ENCODE results near the gene YJU2. TPM values are rescaled to one million over a fixed set of nuclear protein-coding genes. Genes with fewer than 3 reads are reported as not detected.

Gene YJU2
- total RNA-seq, 3 donors from 2014 or later (not counting 1 experiment from before 2014, with no cell fraction given): 37.7 to 39.5 (median 38.5) TPM

DNA sequence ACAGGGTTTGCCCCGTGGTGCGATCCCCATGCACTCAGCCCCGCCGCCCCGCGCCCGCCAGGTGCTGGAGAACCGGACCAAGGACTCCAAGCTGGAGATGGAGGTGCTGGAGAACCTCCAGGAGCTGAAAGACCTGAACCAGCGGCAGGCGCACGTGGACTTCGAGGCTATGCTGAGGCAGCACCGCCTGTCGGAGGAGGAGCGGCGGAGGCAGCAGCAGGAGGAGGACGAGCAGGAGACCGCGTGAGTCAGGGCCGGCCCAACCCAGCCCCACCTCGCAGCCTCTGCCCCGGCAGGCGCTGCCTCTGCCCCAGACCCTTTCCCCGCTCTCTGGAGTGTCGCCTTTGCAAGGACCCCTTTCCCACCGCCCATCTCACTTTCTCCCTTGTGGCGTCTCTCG, 11.3 kb downstream of the YJU2 start:
- Histone ChIP-seq H3K4me3 (ENCODE audit: low read length) (no peak overlapping the region), H3K9me3 (ENCODE audit: control insufficient read depth, insufficient read depth, low read length) (peaks cover 8% of the 10 kb centered on the region), H3K36me3 (ENCODE audit: control insufficient read depth, insufficient read depth, low read length) (peaks cover 68% of the 10 kb centered on the region), H3K27ac (ENCODE audit: low read length) (no peak overlapping the region), H3K4me1 (ENCODE audit: control insufficient read depth, insufficient read depth, low read length) (peaks cover 5% of the 10 kb centered on the region), H3K27me3 (ENCODE audit: control insufficient read depth, insufficient read depth, low read length) (no peaks in the 10 kb centered on the region)
- ATAC-seq (peak in 1 of 3 donors; percentile 7), DNase-seq (no peak)
- Mint-ChIP-seq H3K4me3 (no peak overlapping the region), H3K9me3 (no peaks in the 10 kb centered on the region), H3K4me1 (peaks cover 0 to 9% of the 10 kb centered on the region in 2 donors), H3K27ac (no peak overlapping the region), H3K36me3 (peaks cover 13% of the 10 kb centered on the region), H3K27me3 (ENCODE audit: low read depth in 2 of 2) (no peaks in the 10 kb centered on the region)
- 94% methylated on average over 28 of the region's 28 CpGs for WGBS (ENCODE audit: insufficient coverage)
- intact Hi-C loops (cut with micrococcal nuclease): no loop called here
- TF ChIP-seq, protein P1, sequence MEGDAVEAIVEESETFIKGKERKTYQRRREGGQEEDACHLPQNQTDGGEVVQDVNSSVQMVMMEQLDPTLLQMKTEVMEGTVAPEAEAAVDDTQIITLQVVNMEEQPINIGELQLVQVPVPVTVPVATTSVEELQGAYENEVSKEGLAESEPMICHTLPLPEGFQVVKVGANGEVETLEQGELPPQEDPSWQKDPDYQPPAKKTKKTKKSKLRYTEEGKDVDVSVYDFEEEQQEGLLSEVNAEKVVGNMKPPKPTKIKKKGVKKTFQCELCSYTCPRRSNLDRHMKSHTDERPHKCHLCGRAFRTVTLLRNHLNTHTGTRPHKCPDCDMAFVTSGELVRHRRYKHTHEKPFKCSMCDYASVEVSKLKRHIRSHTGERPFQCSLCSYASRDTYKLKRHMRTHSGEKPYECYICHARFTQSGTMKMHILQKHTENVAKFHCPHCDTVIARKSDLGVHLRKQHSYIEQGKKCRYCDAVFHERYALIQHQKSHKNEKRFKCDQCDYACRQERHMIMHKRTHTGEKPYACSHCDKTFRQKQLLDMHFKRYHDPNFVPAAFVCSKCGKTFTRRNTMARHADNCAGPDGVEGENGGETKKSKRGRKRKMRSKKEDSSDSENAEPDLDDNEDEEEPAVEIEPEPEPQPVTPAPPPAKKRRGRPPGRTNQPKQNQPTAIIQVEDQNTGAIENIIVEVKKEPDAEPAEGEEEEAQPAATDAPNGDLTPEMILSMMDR (IDR thresholded peaks at IDR 0.05): no peak

- ATAC-seq (no peak), DNase-seq (no peak)
- Histone ChIP-seq H3K4me1 (ENCODE audit: control insufficient read depth, insufficient read depth, low read length) (peaks cover 29% of the 10 kb centered on the region), H3K36me3 (ENCODE audit: control insufficient read depth, insufficient read depth, low read length) (peaks cover 55% of the 10 kb centered on the region), H3K27me3 (ENCODE audit: control insufficient read depth, insufficient read depth, low read length) (no peaks in the 10 kb centered on the region), H3K9me3 (ENCODE audit: control insufficient read depth, insufficient read depth, low read length) (no peaks in the 10 kb centered on the region), H3K27ac (ENCODE audit: low read length) (no peak overlapping the region), H3K4me3 (ENCODE audit: low read length) (no peak overlapping the region)
- Mint-ChIP-seq H3K9me3 (no peaks in the 10 kb centered on the region), H3K27me3 (ENCODE audit: low read depth in 2 of 2) (no peaks in the 10 kb centered on the region), H3K4me3 (no peak overlapping the region), H3K36me3 (no peaks in the 10 kb centered on the region), H3K4me1 (peaks cover 11 to 32% of the 10 kb centered on the region in 2 donors), H3K27ac (no peak overlapping the region)
- intact Hi-C loops (cut with micrococcal nuclease): loop anchor here (10.0 kb wide), 1 partner anchor 264 kb away; no protein-coding TSS in a partner anchor
- 84% methylated on average over 11 of the region's 11 CpGs for WGBS (ENCODE audit: insufficient coverage)
- TF ChIP-seq, protein P1 (IDR thresholded peaks at IDR 0.05): no peak
Measured at GRCh38 chr19:4260613-4261191, 13.8 kb downstream of the YJU2 start.

DNA sequence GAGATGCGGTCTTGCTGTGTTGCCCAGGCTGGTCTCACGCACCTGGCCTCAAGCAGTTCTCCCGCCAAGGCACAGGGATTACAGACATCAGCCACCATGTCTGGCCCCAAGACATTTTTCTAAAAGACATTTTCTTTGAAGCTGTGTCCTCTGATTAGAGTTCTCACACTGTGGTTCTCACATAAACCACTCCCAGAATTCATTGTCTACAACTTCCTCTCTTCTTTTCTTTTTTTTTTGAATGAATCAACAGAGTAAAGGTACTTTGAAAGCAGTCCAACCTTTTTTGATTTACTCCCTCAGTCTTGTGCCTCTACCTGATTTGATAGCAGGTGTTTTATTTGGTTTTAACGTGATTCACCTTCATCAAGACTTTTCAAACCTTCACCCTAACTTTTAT, 17.9 kb downstream of the YJU2 start:
- H3K4me1 ChIP-seq (ENCODE audit: control insufficient read depth, insufficient read depth, low read length): peaks cover 49% of the 10 kb centered on the region
- H3K27me3 ChIP-seq (ENCODE audit: control insufficient read depth, insufficient read depth, low read length): no peaks in the 10 kb centered on the region
- TF ChIP-seq, protein P1 (IDR thresholded peaks at IDR 0.05): no peak
- Mint-ChIP-seq H3K9me3 (no peaks in the 10 kb centered on the region), H3K27ac (peak overlapping the region; percentile 88 to 91), H3K36me3 (no peaks in the 10 kb centered on the region), H3K4me1 (peaks cover 32 to 51% of the 10 kb centered on the region in 2 donors), H3K4me3 (peak overlapping the region; percentile 85), H3K27me3 (ENCODE audit: low read depth in 2 of 2) (no peaks in the 10 kb centered on the region)
- DNase-seq (peak in 1 of 2 donors; percentile 58), ATAC-seq (peak; percentile 75 to 81 (median 81))
- 23% methylated on average over 3 of the region's 4 CpGs for whole genome bisulfite sequencing (ENCODE audit: insufficient coverage)
- peaks cover 52% of the 10 kb centered on the region for H3K36me3 ChIP-seq (ENCODE audit: control insufficient read depth, insufficient read depth, low read length)
- intact Hi-C loops (cut with micrococcal nuclease): loop anchor here (2.0 to 10.0 kb wide), 4 partner anchors 37 to 260 kb away; partner anchors contain the start of genes CHAF1A, FSD1, MPND and SH3GL1
- H3K27ac ChIP-seq (ENCODE audit: low read length): peak overlapping the region; percentile 49
- H3K4me3 ChIP-seq (ENCODE audit: low read length): no peak overlapping the region
- H3K9me3 ChIP-seq (ENCODE audit: control insufficient read depth, insufficient read depth, low read length): no peaks in the 10 kb centered on the region
